GM18909 (cell line): ENCODE data around the gene TOMM5.
"Not testable (repeated sequence)": the region's sequence is repeated elsewhere in the genome, so short reads cannot be mapped to it uniquely, and the experiment has no call there.

Experiments used
- ATAC-seq: cut with Tn5 transposase; IDR thresholded peaks from one replicate; pipeline ENCODE4 v1.9.1; 2021; ENCODE audit warnings: mild to moderate bottlenecking; ENCODE audit not compliant: unreplicated experiment, poor library complexity

The TOMM5 gene

DNA sequence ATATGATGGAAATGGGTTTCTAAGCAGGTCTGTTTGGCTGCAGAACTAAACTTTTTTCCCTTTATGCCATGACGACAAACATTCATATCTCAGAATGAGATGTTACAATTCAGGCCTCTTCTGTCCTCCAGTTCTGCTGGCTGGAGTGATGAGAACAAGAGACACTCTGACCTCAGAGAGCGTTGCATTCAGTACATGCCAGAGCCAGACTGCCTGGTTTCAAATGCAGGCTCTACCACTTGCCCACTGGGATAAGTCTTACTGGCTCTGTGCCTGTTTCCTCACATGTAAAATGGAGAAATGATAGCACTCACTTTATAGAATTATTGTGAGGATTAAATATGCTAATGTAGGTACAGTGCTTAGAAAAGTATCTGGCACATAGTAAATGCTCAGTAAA is 24.8 kb upstream of the TOMM5 start:
- ATAC-seq, result no peak

DNA sequence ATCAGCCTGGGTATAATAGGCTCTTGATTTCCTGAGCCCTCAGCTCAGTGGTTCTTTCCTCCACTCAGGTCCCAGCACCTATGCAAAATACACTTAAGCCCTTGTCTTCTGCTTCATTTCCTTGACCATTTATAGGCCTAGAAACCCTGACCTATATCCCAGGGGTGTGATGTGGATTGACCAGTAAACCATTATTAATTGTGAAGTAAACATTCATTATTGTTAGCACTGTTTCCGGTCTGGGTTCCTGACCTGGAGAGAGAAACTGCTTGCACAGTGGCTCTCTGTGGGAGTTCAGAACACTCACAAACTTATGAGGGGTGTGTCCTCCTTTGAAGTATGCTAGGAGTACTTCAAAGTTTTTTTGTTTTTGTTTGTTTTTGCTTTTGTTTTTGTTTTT is 19.6 kb upstream of the TOMM5 start:
- ATAC-seq, result no peak

DNA sequence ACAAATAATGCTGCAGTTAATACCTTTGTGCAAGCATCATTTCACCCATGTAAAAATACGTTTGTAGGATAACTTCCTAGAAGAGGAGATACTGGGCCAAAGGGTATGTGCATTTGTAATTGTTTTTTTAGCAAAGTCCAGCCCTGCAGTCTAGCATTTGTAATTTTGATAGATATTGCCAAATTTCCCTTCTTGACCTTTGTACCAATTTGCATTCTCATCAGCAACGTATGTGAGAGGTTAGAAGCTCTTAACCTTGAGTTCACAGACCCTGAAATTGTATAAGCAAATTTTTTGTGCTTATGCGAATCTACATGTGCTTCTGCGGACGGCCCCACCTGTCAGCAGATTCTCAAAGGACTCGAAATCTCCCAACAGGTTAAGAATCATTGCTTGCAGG is 18.6 kb upstream of the TOMM5 start:
- no peak for ATAC-seq

DNA sequence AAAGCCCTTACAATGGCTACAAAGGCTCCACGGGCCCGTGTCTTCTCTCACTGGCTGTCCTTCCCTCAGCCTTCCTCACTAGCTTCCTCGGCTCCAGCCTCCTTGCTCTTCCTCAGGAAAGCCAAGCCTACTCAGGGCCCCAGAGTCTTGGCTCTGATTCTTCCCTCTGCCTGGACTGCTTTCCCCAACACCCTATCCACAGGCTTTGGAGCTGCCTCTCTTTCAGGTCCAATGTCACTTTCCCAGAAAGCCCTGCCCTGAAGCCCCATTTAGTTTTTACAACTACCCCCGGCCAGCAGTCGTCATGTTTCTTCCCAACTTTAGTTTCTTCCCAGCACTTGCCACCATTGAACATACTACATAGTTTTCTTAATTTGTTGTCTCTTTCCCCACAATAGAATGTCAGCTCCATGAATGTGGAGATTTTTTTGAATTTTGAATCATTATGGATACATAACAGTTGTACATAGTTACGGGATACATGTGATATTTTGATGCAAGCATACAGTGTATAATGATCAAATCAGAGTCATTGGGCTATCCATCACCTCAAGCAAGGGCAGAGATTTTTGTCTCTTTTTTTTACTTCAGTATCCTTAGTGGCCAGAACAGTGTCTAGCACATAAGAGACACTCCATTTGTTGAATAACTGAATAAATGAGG is 17.5 kb upstream of the TOMM5 start:
- ATAC-seq, result no peak

DNA sequence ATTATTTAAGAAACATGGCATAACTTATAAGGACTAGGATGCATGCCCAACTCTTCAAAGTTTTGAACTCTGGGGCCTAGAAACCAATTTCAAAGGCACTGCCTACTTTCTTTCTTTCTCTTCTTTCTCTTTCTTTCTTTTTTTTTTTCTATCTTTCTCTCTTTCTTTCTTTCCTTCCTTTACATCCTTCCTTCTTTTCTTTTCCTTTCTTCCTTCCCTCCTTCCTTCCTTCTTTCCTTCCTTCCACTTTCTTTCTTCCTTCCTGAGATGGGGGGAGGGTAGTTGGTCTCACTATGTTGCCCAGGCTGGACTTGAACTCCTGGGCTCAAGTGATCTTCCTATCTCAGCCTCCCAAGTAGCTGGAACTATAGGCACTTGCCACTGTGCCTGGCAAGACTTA is 15.9 kb upstream of the TOMM5 start:
- ATAC-seq, result no peak

DNA sequence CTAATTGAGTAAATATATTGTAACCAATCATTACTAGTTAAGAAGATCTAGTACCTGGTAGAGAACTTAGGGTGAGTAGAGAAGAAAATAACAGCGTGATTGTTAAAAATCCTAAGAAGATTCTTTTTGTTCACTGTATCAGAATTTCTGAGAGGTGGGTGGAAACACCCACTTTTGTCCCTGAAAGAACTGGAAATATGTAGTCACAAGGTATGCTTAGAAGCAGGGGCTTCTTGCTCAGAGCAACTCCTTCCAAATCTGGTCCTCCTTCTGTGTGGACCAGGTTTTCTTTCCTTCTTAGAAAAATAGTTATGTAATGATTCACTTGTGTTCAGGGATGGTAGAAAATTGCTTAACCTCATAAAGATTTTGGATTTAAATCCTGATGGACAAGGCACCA is 11.9 kb upstream of the TOMM5 start:
- ATAC-seq, result no peak

DNA sequence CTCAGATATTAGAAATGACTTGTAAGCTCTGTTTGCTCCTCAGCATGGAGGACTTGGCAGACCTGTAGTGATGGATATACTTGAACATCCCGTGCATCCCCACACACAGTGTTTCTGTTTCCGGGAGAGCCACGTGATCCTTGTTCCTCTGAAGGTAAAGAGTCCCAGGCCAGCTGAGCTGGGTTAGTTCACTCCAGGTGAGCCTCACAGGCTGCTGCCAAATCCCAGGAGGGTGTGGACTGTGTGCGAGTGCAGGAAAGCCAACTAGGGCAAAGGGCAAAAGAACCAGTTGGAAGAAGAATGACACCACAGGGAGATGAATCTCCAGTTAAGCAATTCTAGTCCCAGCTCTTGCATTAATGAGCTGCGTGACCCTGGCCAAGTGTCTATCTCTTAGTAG is 10.4 kb upstream of the TOMM5 start:
- ATAC-seq, result no peak

DNA sequence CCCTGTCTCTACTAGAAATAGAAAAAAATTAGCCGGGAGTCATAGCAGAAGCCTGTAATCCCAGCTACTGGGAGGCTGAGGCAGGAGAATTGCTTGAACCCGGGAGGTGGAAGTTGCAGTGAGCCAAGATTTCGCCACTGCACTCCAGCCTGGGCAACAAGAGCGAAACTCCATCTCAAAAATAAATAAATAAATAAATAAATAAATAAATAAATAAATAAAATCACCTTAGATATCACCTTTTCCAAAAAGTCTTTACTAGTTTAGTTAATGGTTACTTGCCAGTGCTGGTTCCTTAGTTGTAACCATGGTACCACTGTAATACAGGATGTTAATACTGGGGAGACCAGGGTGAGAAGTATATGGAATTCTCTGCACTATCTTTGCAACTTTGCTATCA is 9.7 kb upstream of the TOMM5 start:
- ATAC-seq, result not testable (repeated sequence)

DNA sequence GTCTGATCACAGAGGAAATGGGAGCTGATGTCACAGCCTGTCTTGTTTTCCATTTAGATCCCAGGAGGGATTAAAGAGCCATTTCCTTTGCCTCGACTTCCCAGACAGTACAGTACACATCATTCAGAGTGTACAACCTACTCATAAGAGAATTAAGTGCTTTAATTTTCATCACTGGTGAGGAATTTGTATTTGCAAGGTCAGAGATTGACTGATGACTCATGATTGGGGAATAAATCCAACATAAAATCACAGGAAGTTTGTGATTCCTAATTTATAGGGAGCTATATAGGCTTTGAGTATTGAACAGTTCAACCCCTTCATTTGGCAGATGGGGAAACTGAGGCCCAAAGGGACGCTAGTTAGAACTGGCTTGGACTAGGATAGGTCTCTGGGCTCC is 4.1 kb upstream of the TOMM5 start:
- no peak for ATAC-seq

DNA sequence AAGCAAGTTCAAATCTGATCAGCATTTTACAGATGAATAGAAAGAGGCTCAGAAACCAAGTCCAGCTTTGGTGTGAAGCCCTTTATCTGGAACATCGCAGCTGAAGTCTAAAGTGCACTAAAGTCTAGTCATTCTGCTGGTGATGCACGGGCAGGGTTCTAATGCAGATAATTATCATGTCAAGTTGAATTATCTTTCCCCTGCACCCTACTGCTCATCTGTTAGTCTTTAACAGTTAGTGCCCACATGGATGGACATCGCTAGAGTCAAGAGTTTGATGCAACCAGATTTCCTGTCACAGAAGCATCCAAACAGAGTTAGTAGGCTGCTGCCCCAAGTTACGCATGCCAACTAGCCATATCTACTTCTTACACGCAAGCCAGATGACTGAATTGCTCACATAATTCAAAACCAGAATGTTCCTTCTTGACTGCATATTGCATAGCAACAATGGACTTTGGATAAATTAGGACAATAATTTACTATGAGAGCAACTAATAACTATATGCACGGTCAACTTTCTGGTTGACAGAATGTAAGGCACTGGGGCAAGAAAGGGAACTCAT is 1.6 kb upstream of the TOMM5 start:
- no peak for ATAC-seq

DNA sequence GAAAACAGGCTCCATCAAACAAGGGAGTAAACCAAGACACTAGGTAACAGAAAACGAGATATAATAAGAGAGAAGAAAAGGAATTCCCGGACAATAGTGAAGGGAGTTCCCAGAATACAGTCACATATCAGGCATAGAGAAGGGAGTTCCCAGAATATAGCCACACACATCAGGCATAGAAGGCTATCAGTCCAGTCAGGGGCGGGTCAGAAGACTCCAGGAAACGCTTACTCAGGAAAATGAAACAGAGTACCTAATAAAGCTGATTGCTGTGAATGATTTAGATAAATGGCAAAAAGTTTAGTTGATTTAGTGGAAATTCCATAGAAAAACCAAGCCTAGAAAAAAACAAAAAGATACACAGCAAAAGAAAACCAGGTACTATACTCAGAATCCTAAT is 4.9 kb downstream of the TOMM5 start:
- ATAC-seq, result no peak

DNA sequence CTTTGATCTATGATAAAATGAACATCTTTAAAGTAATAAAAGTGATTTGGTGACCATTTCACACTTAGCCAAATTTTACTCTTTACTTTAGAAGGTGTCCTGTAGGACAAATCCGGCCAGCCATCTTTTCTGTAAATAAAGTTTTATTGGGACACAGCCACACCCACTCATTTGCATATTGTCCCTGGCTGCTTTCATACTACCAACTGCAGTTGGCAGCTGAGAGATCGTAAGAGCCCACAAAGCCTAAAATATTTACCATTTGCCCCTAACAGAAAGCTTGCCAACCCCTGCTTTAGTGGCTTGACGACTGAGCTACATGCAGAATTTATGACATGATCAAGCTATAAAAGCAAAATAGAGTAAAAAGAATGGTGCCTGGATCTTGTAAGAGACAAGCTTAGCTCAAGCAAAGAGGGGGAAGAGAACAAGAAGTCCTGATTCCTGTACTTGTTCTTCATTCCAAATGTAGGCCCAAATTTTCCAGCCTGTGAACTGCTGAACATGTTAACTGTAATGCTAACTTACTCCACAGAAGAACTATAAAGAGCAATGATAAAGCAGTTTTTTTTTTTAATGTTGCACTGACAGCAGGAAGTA is 8.8 kb downstream of the TOMM5 start:
- no peak for ATAC-seq

DNA sequence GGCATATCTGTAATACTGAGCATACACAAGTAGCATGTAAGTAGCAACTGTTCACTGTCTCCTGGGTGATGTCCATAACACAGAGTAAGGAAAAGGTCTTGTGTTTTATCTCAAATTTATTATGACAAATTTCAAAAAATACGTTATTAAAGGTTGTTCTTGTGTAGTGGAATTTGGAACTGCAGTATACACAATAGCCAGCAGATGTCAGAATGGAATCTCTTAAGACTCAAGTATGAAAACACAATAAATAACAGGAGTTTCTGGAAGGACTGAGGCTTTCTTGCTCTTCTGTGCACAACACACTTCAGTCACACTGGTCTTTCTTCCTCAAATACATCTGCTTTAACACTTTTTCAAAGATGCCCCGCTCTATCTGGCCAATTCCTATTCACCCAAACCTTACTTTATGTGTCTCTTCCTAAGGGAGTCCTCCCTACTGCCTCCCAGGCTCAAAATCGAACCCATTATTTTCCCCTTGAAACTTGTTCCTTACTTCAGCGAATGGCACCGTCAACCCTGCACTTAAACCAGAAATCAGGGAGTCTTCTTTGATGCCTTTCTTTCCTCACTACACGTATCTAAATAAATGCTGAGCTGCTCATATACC is 9.7 kb downstream of the TOMM5 start:
- ATAC-seq, result no peak

DNA sequence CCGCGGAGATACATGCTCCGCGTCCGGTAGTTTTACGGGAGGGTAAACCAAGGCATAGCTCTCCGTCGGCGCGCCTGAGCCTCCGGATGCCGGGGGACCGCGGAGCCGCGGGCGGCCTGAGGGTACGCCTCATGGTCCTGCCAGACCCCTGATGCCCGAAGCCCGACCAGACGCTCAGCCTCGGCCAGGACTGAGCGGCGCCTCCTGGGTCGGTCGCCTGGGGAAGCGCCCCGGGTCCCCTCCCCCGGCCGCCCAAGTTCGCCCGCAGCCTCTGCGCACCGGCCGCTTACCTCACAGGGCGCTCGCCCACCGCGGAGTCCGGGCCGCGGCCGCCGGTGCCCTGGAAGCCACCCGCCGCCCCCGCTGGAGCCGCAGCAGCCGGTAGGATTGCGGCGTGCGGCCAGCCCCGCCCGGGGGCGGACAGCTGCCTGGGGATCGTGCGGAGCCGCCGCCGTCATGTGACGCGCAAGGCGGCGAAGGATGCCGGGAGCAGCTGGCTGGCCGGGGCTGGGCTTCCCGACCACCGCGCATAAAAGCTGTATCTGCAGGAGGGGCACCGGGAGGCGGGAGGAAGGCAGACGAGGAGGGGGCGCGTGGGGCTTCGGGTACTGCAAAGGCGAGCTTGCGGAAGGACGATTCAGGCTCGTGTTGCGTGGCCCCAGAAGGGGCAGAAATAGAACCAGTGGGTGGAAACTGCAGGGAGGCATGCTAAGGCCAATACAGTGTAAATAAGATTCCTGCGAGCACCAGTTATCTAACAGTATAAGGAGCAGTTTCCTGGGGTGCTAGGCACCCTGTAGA is 16.3 kb downstream of the TOMM5 start, which contains the start of gene FBXO10:
Gene FBXO10, minus strand, starts transcription at position 460 of the 801 bp plus-strand sequence. CDS start 34,612 bp downstream, outside the sequence.
- peak; percentile 78 for ATAC-seq

DNA sequence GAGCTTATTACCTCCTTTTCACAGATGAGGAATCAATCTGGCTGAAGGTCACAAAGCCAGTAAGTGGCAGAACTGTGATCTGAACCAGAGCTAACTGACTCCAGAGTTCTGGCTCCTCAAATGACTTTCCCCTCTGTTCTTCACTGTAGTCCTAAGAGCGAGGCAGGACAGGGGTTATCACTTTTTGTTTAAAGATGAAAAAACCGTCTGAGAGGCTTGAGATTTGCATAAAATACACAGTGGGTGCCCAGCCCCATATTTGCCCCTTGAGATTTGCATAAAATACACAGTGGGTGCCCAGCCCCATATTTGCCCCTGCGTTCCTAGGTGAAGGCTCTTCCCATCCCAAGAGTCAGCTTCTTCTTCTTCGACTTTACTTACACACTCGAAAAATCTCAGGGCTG is 16.9 kb downstream of the TOMM5 start:
- peak; percentile 43 for ATAC-seq

DNA sequence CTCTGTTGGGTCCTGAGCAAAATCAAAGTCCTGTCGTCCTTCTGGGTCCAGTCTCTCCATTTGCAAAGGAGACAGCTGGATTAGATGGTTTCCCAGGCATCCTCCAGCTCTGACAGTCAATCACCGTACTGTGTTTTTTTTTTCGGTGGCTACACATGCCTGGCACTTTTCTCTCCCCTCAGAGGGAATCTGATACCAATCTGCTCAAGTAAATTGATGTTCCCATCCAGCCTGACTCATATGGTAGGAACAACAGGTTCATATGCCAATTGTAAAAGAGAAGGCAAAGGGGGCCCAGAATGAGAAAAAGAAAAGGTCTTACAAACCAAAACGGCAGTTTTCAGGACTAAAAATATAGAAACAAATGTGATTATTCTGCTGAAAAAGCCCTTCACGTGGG is 17.4 kb downstream of the TOMM5 start:
- no peak for ATAC-seq

DNA sequence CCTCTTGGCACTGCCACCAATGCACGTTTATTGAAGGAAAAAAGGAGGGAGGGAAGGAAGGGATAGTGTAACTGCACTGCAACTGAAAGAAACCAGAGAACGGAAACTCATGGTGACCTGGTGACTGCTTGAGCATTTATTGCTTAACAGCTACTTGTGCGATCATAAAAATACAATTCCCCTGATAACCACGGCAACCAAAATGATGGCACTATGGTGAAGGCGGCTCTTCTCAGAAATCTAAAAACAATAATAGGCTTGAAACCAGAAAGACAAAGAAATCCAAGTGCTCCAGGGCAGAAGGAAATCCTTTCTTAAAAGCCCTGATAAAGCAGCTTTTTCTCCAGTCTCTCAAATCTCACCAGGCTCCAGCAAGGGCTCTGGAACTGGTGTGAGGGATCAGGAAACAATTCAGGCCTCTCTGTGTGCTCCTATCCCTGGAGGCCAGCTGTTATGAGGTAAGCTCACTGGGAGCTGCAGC is 18.1 kb downstream of the TOMM5 start:
- ATAC-seq, result no peak

DNA sequence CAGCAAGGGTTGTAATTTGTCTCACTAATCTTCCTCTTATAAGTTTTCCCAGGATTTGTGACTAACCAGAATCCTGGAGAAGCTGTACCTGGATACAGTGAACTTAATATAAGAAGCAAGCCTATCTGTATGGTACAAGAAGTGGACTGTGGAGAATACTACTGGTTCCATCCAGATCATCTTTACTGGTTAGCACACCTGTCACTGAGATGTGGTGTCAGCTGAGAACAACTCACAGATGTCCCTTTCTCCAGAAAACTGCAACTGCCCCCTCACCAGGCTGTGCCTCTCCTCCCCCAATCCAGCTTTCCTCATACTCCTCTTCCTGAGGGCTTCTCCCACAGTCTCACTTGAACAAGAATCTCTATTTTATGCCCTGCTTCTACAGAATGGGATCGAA is 21.1 kb downstream of the TOMM5 start:
- ATAC-seq, result no peak

DNA sequence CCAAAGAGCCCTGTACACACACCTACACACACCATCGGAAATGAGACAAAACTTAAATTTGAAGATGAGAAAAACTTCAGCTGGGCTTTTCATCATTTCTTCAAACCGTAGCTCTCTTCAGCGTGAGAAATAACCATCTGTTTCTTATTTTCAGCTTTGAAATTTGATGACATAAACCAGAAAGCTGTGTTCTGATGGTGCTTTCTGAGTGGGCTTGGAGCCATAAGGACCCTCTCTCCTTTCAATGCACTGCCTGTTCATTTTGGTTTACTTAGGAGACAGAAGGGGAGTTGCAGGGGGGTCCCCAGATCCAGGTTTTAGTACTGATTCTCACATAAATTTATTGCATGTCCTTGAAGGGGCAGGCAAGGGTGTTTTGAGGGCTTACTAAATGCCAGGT is 25.7 kb downstream of the TOMM5 start:
- ATAC-seq, result peak; percentile 17
